Suprapubic skin (tissue), 3 donors: Measurements from ENCODE around the gene LY6G6D.

Experiments used
- POLR2A ChIP-seq, 2 donors: fragments of 450-650 bp; IDR thresholded peaks; one replicate each; pipeline ENCODE4 v1.6.1; 2017; ENCODE audit warnings: antibody characterized with exemption in 2 of 2, mild to moderate bottlenecking in 2 of 2, moderate library complexity in 2 of 2
- TF ChIP-seq, protein P1 (sequence below), 2 donors: fragments of 200-600 bp in 1 of 2; fragments of 450-650 bp in 1 of 2; sonication (generic) in 1 of 2; IDR thresholded peaks; one replicate each; pipeline ENCODE4 v1.5.1; 2016 to 2019; ENCODE audit warnings: antibody characterized with exemption in 2 of 2, mild to moderate bottlenecking in 1 of 2, moderate library complexity in 1 of 2

DNA sequence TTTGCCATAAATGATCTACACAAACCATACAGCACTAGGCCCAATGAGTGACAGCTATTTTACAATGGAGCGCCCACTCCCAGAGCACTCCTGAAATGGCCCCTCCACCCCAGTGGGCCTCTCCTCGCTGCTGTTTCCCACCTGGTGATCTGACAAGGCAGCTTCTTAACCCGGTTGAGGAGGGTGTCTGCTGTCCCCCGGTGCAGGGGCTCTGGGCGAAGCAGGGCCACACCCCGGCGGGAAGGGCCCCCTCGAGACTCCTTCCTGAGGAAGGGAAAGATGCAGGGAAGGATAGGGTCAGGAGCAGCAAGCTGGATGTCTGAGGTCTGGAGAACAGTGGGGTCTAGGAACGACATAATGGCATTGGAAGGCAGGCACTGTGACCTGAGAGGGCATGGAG lies 22.3 kb upstream of the LY6G6D start:
- TF ChIP-seq POLR2A (IDR thresholded peaks at IDR 0.05) = no peak
- TF ChIP-seq, protein P1, sequence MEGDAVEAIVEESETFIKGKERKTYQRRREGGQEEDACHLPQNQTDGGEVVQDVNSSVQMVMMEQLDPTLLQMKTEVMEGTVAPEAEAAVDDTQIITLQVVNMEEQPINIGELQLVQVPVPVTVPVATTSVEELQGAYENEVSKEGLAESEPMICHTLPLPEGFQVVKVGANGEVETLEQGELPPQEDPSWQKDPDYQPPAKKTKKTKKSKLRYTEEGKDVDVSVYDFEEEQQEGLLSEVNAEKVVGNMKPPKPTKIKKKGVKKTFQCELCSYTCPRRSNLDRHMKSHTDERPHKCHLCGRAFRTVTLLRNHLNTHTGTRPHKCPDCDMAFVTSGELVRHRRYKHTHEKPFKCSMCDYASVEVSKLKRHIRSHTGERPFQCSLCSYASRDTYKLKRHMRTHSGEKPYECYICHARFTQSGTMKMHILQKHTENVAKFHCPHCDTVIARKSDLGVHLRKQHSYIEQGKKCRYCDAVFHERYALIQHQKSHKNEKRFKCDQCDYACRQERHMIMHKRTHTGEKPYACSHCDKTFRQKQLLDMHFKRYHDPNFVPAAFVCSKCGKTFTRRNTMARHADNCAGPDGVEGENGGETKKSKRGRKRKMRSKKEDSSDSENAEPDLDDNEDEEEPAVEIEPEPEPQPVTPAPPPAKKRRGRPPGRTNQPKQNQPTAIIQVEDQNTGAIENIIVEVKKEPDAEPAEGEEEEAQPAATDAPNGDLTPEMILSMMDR (IDR thresholded peaks at IDR 0.05) = no peak
